DMS 273 (cell line): ENCODE measurements around the gene TRIM71.
"Not testable (repeated sequence)": the region's sequence is repeated elsewhere in the genome, so short reads cannot be mapped to it uniquely, and the experiment has no call there.

Experiments
- DNase-seq: peaks from one replicate; lab custom pipeline; 2025; ENCODE audit not compliant: unreplicated experiment; lab: John Stamatoyannopoulos, UW

Gene TRIM71

DNA sequence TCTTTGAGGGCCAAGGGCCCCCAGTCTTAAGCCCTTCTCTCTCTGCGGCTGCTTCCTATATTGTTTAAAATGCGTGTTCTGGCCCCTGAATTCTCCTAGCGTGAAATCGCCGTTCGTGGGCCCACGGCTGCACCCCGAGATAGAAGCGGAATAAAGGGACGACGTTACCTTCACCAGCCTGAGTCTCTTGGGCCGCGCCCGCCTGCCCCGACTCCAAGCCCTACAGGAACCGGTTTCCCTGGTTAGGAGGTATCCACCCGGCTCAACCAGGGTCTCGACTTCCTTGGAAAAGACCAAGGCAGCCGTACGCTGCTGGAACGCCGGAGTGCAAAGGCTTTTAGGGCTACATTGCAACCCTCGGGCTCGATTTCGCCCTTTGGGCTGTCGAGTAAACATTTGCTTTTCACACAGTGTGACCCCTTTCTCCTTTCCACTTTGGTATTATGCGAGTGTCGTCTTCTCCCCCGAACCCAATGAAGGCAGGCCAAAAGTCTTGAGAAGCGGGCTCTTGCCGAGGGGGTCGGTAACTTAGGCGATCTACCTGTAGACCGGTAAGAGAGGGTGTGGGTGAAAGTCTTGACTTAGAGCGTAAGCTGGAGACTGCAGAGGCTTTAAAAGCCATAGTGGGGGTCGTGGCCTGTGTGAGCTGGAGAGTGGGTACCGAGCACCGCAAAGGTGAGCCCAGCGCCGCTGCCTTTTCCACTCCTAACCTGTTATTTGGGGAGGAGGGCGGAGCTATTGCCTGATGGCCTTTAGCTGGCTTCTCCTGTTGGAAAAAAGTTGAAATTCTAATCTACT, 2.0 kb downstream of the TRIM71 start:
- DNase-seq, result no peak

DNA sequence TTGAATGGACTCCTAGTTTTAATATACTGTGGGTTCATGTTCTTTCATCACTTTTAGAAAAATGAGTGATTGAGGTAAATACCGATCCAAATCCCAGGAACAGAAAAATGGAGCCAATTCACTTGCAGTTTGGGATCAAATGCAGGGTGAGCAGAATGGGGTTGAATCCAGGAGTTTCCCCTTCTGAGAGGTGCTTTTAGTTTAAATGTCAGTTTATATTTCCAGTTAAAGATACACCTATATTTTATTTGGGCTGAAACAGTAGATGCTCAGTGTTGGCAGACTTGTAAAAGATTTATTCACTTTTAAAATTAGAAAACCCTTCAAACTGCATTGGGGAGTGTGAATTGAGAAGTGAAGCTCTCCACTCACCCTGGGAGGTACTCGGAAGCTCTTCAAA, 2.6 kb downstream of the TRIM71 start:
- no peak for DNase-seq

DNA sequence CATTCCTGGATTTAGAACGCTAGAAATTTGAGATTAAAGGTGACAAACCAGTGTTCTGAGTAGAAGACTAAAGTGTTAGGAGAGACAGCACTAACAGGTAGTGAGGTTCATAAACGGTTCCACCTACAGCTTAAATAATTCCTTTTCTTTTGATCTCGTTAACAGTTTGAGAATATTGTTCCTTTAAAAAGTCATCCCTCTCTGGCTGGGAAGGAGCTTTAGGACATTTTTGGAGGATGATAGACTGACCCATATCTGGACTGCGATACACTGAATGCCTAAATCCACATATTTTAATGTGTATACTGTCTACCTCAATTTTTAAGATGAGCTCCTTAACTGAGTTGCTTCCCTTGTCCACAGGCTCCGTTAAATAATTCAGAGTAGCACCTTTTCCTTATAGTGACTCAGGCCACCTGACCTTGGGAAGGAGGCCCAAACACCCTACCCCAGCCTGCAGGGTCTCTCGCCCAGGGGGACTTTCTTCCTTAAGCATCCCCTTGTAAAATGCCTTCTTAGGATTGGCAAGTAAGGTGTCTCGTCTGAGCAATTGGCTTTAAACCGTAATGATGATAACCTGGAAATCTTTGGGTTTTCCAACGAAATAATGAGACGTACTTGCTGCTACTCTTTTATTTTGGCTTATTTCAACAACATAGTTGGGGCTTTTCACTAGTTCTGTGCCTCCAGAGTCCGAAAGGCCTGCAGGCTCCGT, 3.3 kb downstream of the TRIM71 start:
- no peak for DNase-seq

DNA sequence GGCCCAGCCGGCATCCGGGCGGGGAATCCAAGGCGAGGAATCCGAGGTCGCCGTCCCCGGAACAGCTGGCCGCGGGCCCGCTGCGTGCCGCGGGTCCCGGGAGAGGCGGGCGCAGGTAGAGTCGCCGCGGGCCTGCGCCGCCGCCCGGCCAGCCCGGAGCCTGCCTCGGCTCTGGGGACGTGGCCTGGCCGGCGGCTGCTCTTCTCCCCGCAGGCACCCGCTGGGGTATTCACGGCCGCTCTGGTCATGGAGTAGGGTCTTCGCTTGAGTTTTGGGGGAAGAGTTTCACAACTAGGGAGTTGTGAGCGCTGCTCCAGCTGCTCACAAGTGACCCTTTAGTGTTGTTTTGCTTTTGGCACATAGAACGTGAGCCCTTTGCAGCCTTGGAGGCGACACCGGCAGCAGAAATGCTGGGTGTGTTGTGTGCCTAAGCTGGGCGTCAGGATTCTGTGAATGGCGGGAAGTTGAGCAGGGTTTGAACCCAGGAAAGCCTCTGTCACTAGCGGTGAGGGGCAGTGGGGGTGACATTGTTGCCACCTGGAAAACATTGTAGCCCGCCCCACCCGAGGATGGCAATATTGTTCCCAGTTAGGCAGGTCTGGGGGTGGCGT, 4.0 kb downstream of the TRIM71 start:
- peak; percentile 17 for DNase-seq

DNA sequence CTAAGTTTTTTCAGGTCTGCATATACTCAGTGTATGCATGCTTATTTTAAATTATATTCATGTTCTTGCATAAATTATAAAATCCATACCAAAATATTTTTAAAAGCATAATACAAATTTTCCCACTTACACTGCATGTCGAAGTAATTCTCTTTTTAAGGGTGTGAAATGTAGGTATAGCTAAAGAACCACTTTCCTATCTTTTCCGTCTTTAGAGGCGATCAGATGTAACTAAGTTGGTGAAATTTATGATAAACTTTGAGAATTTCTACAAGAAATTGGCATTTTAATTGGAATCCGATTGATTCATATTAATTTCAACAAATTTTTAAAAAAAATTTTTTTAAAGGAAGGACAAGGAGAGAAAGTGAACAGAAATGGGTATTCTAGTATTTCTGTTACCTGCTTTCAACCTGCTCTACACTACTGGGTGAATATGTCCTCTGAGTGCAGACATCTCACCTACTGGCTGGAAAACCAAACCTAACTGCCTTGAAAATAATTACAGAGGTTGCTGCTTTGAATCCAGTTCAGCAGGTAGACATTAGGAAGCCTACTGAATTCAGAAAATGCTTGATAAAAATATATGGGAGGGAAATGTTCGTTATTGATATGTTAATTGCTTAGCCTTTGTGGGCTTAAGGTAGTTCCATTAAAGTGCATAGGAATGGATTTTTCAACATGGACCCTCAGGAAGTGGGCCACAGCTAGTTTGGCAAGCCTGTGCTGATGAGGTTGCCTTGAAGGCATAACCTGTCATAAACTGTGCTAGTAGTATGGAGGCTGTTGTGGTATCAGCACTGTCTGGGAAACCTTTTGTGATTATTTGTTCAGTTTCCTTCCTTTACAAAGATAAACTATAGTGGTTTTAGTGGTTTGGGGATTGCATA, 5.1 kb downstream of the TRIM71 start:
- DNase-seq, result no peak

DNA sequence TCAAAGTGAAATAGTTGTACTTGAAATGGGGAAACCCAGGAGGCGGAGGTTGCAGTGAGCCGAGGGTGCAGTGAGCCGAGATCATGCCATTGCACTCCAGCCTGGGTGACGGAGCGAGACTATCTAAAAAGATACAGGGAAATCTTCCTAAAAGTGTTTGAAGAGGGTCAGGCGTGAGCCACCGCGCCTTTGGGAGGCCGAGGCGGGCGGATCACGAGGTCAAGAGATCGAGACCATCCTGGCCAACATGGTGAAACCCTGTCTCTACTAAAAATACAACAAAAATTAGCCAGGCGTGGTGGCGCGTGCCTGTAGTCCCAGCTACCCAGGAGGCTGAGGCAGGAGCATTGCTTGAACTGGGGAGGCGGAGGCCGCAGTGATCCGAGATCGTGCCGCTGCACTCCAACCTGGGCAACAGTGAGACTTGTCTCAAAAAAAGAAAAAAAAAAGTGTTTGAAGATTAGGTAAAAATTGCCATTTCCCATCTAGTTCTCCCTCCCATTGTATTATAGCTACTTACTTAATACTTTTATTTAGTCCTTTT, 5.9 kb downstream of the TRIM71 start:
- DNase-seq, result not testable (repeated sequence)

DNA sequence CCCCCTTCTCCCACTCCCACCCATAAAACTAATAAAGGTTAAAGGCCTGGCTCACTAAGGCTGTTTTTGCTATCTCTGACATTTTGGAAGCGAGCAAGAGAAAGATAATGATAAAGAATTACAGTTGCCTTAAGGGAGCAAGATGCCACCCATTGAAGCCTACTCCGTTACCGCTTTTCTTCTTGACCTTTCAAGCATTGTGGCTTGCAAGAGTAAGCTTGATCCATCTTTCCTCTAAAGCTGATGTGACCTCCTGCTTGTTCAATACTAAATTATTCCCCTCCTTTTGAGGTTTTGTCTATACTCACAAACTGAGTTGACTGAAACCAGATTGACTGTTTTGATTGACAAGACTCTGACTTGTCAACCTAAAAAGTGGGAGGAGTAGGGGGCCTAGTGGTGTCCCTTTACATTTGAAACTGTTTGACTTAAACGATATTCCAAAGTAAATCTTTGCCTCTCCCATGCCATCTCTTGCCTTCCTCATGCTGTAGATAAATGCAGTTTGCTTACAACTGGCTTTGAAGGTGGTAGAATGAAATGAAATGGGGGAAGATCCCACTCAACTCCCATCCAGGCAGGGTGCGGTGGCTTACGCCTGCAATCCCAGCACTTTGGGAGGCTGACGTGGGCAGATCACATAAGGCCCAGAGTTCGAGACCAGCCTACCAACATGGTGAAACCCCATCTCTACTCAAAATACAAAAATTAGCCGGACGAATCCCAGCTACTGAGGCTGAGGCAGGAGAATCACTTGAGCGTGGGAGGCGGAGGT, 8.0 kb downstream of the TRIM71 start:
- no peak for DNase-seq

DNA sequence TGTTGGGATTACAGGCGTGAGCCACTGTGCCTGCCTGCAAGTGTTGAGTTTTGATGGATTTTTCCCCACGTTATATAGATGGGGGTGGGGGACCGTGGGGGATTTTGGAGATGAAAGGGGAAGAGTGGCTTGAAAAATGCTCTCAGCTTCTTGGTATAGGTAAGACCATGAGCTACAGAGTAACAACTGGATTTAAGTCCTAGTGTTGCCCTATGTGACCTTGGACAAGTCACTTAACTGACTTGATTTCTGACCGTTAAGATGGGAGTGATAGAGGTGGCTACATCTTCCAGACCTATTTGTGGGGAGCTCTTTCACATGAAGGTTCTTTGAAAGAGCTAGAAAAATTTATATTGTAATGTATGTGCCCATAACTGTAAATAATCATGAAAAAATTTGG, 13.3 kb downstream of the TRIM71 start:
- no peak for DNase-seq

DNA sequence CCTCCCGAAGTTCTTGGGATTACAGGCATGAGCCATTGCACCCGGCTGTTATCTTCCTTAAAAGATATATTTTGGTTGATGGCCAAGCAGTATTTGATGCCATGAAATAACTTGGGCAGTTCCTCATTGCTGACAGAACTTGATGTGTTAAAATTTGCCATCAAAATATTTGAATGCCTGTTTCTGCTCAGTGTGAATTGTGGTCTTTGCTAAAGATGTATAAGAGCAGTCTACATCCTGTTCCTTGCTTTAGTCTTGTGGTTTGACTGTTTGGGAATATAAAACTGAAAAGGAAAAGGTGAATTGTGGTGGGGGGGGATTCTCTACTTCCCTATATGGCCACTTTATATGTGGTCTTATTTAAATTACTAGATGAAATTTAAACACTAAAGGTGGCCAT, 14.0 kb downstream of the TRIM71 start:
- no peak for DNase-seq

DNA sequence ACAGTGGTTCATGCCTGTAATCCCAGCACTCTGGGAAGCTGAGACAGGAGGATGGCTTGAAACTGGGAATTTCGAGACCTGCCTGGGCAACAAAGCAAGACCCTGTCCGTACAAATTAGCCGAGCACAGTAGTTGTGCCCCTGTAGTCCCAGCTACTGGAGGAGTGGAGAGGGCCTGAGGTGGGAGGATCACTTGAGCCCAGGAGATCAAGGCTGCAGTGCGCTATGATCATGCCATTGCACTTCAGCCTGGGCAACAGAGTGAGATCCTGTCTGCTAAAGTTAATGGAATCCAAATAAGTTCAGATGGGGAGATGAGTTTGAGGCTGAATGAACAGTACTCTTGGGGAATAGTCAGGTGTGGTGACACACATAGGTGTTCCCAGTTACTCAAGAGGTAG, 14.4 kb downstream of the TRIM71 start:
- no peak for DNase-seq

DNA sequence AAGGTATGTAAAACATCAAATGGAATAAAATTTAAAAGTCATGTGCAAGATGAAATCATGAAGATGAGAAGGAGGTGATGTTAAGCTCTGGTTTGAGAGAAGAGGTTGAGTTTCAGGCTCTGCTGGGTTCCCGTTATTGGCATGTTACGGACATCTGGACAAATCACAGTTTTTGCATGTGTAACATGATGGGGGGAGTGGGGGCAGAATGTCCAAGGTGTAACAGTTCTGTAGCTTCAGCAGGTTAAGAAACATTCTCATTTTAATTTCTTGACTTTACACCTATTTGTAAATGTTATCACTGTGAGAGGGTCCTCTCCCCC, 17.2 kb downstream of the TRIM71 start:
- no peak for DNase-seq

DNA sequence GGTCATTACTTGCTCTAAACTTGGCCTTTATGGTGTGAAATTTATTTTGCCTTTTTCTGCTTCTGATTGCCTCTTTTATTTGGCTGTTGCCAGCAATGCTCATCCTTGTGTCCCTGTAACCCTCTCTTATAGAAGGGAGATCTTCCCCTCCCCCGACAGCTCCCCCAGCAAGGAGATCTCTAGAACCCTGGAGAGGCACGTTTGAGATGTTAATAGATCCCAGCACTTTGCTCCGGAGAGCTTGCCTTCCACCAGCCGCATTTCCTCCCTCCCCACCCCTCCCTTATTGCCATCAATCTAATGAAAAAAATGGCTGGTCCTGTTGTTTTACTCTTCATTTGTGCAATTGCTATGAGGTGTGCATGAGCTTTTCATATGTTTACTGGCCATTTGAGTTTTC, 18.2 kb downstream of the TRIM71 start:
- no peak for DNase-seq

DNA sequence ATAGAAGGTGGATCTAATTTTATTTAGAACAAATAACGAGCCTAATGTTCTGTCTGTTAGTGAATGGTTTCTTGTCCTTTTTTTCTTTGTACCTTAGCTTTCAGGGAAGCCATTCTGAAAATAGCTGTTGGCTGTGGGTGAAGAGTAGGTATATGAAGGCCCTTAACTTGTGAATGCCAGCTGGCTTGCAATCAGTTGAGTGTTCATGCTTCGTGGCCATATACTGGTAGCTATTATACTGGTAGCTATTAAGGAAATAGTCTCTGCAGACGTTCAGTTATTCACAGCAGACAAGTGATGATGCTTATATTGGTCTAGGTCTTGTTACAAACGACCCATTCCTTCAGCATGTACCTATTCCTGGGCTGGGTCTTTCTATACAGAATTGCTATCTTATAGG, 18.8 kb downstream of the TRIM71 start:
- no peak for DNase-seq

DNA sequence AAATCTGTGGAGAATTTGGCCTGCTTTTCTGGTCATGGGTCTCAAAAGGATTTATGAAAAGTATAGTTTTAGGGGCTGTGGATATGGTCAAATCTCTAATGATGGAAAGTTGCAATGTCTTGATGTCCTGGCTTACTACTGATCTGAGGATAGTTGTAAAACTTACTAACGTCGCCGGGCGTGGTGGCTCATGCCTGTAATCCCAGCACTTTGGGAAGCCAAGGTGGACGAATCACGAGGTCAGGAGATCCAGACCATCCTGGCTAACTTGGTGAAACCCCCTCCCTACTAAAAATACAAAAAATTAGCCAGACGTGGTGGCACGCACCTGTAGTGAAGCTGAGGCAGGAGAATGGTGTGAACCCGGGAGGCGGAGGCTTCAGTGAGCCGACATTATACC, 19.6 kb downstream of the TRIM71 start:
- no peak for DNase-seq

DNA sequence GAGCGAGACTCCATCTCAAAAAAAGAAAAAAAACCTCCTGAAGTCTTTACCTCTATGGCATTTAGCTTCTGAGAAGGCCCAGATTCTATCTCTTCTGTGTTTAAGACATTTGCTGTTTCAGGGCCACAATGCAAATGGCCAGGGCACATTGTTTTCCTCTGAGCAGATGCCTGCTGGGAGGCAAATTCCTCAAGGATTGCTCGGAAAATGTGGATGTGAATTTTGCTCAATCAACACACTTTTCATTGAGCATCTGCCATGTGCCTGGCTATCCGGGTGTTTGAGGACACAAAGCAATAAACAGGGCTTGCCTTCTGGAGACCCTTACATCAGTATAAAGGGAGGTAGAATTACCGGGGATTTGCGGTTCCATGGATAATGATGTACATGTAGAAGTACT, 20.0 kb downstream of the TRIM71 start:
- no peak for DNase-seq

DNA sequence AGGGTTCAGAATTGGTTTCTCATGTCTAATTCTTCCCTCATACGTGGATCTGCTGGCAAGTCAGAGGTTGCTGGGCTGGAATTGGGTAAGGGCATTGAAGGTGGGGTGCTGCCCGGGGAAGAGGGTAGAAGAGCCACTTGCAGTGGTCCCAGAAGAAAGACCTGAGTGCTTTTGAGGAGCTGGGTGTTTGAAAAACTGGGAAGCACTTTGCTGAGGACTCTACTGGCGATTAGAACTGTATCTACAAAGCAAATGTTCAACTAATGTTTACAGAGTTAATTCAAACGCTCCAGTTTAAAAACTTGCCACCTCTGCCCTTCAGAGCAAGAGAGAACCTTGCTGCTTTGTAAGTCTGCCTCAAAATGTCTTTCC, 21.9 kb downstream of the TRIM71 start:
- DNase-seq, result no peak

DNA sequence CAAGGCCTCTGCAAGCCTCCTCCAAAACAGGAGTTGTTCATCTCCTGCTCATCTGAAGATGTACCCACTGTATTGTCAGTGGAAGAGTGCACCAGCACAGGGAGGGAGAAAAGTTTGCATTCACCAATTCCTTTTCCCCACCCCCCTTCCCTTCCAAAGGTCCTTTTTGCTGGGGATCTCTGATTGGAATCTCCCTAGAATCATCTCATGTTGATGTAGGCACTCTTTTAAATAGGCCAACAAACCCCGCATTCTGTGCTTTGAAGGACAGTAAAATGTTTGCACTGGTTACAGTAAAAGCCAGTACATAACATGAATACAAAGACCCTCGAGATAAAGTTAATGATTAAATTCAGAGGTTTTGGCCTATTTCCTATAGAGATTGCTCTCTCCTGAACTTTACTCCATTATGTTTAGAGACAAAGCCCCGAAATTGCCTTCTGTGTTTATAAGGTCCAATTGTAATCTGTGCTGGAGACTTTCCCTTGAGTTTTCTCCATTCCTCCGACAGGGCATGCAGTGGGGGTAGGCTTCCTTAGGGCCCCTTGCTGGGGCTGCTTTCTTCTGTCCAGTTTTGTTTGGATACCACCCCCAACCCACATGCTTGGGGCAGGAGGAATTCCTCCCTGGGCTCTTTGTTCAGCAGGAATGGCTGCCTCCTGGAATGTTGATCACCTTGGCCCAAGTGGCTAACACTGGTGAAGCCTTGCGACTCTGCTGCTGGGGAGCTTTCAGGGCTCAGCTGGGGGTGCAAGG, 22.5 kb downstream of the TRIM71 start:
- DNase-seq, result no peak

DNA sequence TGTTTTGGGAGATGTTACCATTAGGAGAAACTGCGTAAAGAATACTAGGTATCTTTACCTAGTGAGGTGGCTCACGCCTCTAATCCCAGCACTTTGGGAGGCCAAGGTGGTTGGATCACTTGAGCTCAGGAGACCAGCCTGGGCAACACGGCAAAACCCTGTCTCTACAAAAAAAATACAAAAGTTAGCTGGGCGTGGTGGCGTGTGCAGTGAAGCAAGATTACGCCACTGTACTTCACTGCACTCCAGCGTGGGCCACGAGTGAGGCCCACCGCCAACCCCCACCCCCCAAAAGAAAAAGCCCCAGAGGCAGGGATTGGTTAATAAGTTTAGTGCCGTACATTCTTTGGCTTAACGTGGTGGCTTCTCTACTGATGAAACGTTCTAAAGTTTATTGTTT, 23.5 kb downstream of the TRIM71 start:
- no peak for DNase-seq

DNA sequence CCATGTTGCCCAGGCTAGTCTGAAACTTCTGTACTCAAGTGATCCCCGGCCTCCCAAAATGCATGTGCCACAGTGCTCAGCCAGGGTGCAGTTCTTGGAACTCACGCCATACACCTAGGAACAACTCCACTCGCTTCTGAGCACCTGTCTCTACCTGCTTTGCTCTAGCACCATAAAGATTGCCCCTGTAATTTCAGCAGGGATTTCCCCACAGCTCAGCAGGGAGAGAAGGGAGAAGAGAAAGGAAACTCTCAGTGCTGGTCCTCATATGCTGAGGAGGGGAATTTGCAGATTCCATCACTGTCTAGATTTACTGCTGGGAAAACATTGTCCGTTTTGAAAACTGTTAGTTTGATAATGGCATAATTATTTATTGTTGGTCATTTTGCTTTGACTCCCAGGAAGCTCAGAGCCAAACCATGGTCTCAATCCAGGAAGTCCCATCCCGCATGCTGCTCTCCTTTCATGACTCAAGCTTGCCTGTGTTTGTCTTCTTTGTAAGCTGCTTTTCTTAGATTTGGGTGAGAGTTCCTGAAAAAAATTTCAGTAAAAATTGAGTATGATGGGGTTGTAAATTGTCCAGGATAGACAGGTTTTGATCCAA, 24.2 kb downstream of the TRIM71 start:
- DNase-seq, result no peak
